GM21529 (cell line): ENCODE results near the gene LMCD1.
A peak's percentile ranks its signal among the peaks of the same experiment; 100 is the strongest.

ENCODE experiments used
- ATAC-seq: cut with Tn5 transposase; IDR thresholded peaks from one replicate; pipeline ENCODE4 v1.9.1; 2021; ENCODE audit not compliant: unreplicated experiment

The LMCD1 gene

DNA sequence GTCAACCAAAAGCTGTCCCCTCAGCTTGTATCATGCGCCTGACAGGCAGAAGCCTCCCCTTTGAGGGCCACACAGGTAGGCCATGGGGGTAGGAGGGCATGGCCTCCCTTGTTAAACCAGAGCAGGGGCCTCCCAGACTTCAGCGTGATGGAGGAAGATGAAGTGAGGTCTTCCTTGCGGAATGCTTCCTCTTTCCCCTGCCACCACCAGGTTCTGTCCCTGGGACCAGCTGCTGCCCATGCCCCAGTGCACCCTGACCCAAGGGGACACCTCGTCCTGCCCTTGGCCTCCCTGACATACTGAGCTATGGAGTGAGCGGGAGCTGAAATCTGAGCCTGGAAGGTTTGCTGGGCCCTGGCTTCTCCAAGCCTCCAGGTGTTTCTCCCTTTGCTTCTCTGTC lies 116.3 kb downstream of the LMCD1 start:
- ATAC-seq, result no peak

DNA sequence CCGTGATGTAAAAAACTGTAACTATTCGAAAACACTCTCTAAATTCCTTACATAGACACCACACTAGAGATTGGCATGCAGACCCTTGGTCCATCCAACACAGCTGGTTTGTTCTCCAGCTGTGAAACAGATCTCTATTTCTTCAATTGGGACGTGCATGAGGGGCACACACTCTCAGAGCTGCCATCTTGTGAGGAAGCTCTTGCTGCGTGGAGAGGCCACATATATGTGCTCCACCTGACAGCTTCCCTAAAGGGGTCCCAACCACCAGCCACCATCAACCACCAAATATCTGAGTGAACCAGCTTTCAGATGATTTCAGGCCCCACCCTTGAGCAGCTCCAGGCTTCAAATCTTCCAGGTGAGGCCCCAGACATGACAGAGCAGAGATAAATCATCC lies 117.3 kb downstream of the LMCD1 start:
- ATAC-seq, result no peak

DNA sequence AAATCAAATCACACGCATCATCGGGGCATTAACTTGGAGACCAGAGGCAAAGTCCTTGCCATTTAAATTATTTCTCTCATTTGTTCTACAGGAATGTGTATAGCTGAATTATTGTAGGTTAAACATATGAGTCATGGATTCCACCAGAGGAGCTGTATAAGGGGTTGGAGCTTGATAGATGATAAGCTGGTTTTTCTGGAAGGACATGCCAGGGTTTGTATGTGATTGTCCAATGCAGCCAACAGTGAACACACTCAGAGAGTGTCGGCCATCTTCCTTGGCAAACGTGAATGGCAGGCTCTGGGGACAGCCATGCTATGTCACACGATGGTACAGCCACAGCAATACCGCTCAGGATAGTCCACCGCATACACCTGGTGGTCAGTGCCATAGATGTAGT lies 117.9 kb downstream of the LMCD1 start:
- no peak for ATAC-seq

- ATAC-seq, result no peak
Measured at GRCh38 chr3:8621141-8621540, 119.5 kb downstream of the LMCD1 start.

DNA sequence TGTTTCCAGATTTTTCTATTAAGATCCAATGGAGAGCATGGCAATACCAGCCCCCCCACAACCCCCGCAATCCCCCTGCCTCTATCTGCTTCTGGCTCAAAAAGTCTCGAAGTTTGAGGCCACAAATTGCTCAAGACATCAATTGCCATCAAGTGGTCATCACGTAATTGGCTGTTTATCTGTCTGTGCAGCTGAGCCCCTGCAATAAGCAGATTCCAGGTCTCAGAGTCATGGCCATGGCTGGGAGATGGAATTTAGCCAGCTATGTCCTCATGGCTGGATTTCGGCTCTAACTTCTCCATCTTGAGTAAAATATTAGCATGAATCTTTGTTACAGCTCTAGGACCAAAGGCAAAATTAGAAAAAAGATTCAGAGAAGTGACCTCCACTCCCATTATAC lies 120.2 kb downstream of the LMCD1 start:
- no peak for ATAC-seq

DNA sequence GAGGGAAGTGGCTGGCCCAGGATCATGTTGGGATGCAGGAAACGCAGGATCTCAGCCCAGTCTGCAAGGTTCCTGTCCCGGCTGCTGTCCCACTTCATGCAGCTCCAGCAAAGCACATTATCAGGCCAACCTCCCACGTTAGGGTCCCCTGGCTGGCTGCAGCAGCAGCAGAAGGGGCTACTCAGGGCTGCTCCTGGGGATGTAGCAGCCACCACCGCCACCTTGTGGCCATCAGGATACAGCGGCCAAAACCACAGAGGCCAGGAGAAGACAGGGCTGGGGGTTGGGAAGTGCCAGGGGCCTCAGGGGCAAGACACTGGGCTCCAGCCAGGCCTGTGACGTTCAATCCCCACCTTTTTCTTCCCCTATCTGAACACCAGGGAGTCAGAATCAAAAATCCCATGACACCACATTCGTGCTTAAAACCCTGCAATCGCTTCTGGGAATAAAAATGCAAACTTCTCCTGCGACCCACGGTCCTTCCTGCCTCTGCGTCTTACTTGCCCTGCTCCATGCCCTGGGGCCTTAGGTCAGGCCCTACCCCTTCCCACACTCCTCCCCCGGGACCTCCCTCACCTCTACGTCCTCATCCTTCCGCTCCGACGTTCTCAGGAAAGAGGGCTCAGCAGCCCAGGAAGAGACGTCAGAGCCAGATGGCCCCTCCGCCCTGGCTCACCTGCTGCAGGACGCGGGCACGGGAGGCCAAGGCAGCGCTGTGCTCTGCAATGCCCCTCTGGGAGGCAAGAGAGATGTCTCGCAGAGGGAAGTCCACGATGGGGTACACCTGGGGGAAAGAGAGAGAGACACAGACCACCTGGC lies 121.5 kb downstream of the LMCD1 start:
- peak; percentile 89 for ATAC-seq

DNA sequence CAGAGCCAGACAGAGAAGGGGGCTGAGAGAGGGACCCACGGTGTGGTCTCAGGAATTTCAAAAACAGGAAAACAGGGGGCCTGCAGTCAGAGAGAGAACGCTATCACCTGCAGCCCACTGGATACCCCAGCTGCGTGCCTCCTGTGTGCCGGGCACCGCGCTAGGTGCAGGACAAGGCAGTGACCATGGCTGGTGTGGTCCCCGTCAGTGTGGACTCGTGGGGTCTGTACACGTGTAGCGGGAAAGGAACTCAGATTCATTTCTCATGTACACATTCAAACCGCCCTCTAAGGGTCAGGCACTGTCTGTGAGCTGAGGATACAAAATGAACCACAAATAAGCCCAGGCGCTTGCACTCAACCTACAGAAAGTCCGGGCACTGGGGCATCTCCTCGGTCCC lies 122.1 kb downstream of the LMCD1 start:
- no peak for ATAC-seq
